HG02610 (cell line): ENCODE data around the gene ANKRD55.

Source experiments
- ATAC-seq: cut with Tn5 transposase; IDR thresholded peaks from one replicate; pipeline ENCODE4 v1.9.1; 2021; ENCODE audit warnings: mild to moderate bottlenecking, moderate library complexity; ENCODE audit not compliant: unreplicated experiment

ANKRD55 gene

GRCh38 chr5:56055287-56055686, 177.8 kb downstream of the ANKRD55 start:
- no peak for ATAC-seq

- no peak for ATAC-seq
These were observed 178.5 kb downstream of the ANKRD55 start for GRCh38 chr5:56054666-56055065.

GRCh38 chr5:56053363-56053762, 179.8 kb downstream of the ANKRD55 start:
- ATAC-seq = no peak

- ATAC-seq = no peak
These were observed 180.4 kb downstream of the ANKRD55 start for GRCh38 chr5:56052735-56053134.

- no peak for ATAC-seq
These were observed 182.4 kb downstream of the ANKRD55 start for GRCh38 chr5:56050551-56051255.
